Cortex of kidney (tissue), 1 donor: ENCODE data around the gene ITPRIPL1.
"Not testable (repeated sequence)": the region's sequence is repeated elsewhere in the genome, so short reads cannot be mapped to it uniquely, and the experiment has no call there.

ENCODE experiments used
- DNase-seq: peaks from one replicate; lab custom pipeline; 2025; lab: John Stamatoyannopoulos, UW

Gene ITPRIPL1, protein sequence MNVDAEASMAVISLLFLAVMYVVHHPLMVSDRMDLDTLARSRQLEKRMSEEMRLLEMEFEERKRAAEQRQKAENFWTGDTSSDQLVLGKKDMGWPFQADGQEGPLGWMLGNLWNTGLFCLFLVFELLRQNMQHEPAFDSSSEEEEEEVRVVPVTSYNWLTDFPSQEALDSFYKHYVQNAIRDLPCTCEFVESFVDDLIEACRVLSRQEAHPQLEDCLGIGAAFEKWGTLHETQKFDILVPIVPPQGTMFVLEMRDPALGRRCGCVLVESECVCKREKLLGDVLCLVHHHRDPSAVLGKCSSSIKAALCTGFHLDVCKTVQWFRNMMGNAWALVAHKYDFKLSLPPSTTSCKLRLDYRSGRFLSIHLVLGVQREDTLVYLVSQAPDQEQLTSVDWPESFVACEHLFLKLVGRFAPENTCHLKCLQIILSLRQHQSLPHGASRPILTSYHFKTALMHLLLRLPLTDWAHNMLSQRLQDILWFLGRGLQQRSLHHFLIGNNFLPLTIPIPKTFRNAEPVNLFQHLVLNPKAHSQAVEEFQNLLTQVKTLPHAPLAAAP

DNA sequence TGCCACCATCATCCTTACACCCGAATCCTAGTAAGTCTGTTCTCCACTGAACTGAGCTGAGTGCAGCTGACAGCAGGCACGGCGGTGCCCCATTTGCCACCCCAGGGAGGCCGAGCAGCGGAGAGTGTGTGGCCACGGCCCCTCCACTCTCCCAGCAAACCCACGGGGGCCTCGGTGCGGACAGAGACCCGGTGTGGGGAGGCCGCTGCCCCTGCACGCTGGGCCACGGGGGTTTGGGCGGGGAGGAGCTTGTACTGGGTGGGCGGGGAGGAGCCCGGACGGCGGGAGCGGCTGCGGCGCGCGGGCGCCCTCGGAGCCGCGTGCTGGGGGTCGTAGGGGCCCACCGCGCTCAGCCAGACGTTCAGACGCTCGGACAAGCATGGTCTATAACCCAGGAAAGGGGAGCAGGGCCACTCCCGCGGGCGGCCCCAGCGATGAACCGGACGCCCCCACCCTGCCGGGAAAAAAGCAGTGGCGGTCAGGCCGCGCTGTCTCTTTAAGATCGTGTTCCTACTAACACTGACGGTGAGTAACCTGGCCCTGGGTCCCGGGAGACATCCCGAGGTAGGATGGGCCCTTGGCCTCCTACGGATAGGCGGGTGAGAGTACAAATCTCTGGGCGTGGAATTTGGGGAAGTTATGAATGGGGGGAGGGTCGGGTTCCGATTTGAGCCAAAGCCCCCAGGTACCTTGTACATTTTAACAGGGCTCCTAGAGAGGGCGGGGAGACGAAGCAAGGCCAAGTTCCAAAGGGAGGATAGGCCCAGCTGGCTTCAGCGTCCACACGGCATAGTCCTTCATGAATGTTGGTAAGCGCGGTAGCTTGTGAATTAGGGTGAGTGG lies at the start of gene ITPRIPL1:
Gene ITPRIPL1, plus strand, starts transcription at position 277 of the 843 bp plus-strand sequence. Its CDS starts 523 bp downstream, at position 800.
- no peak for DNase-seq

DNA sequence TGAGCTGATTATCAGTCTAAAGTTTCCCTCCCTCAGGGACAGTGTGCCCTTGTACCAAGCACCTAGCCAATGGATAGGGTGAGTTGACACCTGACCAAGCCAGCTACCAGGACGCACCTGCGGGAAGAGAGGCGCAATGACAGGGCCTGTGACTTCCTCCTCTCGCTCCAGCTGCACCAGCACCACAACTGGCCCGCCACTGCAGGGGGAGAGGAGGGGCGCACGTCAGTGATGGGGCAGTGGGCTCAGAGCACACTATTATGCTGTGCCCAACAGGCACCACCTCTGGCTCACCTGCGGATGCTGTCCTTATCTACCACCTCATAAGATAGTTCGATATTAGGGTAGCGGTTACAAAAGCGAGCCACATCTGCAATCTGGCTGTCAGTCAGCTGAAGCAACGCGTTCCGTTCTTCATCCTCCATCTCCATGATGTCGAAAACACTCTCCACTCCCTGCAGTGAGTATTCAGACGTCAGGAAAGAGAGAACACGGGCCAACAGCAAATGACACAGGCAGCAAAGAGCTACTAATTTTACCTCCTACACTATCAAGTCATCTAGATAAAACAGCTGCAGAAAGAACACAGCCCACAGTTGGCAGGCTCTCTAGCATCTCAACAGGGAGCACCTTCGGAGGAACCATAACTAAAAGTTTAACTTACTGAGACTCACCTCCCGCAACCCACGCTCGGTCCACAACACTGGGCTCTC lies 48.2 kb upstream of the ITPRIPL1 start:
- DNase-seq: no peak

DNA sequence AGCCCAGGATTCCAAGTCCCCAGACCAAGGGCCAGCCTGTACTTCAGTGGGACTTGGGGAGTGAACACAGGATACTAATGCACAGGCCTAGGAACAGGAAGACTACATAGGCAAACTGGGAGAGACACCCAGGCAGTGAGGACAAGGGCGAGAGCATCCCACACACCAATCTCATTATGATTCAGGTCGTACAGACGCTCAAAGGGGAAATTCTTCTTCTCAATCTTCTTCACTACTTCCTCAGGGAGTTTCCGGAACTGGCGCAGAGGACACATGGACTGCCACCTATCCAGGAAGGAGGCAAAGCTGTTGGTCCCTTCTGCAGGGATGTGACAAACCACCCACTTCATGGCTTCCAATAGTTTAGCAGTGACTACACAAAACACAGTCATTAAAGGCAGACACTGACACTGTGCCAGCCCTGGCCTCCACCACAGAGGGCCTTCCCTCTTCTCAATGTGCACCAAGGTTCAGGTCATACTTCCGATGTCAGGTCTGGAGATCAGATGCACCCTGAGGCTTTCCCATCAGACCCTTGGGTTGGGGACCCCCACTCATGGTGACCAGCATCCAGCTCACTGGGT lies 37.8 kb upstream of the ITPRIPL1 start:
- DNase-seq: no peak

DNA sequence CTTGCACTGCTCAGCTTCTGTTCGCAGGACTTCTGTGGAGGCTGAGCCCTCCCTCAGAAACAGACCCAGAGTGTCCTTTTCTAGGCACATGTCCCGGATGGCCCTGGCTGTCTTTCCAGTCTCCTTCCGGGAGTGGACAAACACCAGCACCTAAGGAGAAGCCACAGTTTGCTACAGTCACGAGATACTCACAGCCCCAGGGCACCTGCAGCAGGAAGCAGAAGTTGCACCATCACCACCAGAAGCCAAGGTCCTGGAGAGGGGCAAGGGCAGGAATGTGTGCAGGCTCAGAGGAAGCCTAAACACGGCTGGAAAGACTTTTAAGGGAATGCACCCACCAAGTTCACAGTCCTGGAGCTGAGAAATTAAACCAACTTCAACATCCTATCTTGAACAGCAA lies 33.4 kb upstream of the ITPRIPL1 start:
- no peak for DNase-seq

DNA sequence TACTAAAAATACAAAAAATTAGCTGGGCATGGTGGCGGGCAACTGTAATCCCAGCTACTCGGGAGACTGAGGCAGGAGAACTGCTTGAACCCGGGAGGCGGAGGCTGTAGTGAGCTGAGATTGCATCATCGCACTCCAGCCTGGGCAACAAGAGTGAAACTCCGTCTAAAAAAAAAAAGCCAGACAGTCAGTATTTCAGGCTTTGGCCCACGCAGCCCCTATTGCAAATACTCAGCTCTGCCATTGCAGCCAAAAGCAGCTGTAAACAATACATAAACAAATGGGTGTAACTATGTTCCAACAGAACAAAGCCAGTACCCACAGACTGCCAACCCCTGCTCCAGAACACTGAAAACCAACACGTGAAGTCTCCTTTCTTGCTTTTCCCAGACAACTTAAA lies 30.8 kb upstream of the ITPRIPL1 start:
- not testable (repeated sequence) for DNase-seq

DNA sequence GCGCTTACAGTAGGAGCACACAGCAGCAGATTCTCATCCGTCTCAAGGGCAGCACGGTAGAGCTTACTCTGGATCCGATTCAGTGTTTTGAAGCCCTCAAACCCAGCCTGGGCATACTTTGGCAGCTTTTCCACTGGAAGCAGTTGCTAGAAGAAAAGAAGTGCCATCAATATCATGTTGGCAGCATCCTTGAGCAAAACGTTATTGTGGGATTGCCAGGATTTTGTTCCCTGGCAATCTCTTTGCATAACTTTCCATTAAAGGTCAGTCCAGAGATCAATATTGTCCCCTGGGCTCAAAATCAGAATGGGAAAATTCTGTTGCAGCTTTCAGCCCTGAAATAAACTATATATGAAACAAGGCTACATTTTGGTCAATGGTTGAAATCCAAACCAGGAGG lies 28.2 kb upstream of the ITPRIPL1 start:
- DNase-seq: no peak

DNA sequence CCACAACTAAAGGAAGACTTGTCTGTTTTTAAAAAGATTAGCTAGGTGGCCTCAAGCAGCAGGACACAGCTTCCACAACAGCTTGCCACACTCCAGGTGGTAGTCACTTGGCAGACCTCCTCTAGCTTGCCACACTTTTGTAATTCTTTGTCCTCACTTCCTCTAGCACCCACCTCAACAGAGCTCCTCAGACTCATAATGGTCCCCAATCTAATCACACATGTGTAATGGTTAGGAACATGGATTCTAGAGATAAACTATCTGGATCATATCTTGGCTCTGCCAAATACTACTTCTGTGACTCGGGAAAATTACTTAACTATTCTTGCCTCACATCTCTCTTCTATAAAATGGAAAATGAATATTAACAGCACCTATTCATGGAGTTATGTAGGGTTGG lies 23.3 kb upstream of the ITPRIPL1 start:
- no peak for DNase-seq

DNA sequence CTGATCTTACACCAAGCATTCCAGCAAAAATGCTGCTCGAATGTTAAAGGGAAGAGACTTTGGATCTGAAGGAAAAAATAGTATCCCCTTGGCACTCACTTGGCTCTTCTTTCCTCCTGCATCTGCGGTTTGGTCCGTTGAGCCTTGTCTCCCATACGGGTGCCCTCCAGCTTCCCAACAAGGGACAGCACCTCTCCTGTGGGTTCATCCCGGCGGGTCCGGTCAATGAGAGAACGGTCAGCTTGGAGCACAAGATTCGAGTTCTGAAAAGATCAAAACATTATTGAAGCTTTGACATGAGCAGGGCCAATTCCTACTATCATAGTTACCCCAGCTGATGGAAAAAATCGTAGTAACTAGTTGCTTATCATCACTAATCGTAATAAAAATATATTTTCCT lies 20.5 kb upstream of the ITPRIPL1 start:
- DNase-seq: no peak

DNA sequence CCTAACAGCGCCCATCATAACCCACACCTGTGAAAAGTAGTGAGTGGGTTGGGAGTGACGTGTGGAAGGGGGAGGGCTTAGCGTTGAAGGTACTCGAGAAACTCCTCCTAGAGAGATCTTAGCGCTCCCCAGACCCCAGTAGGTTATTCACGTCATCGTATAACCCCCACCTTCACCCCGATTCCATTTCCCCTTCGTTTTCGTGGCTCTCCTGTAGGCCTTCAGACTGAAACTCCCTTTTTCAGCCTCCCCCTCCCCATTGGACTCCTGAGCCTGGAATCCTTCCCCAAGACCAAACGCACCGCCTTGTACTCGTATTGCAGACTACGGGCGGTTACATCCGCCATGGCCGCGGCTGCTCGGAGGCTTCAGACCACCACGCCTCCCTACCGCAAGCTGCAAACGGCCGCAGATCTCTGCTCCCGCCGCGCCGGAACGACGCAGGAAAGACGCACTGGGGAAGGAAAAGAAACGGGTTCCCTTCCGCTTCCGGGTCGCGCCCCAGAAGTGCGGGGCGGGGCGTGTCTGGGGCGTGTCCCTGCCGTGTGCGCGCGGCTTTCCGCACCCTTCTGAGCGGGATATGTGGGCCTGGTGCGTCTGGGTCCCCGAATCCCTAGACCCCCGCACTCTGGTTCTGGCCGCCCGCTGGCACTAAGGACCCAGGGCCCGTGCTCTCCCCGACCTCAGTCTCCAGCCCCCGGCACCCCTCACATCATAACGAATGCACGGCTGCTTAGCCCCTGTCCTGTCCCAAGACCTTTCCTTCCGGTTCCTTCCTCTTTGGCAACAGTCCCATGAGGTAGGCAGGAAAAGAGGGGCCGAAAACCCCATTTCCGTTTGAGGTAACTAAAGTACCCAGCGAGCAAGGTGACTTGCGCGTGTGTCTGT lies 19.8 kb upstream of the ITPRIPL1 start, which contains the start of gene SNRNP200:
Gene SNRNP200, minus strand, starts transcription at position 456 of the 888 bp plus-strand sequence. Its CDS starts 109 bp downstream, at position 347.
- DNase-seq: no peak

DNA sequence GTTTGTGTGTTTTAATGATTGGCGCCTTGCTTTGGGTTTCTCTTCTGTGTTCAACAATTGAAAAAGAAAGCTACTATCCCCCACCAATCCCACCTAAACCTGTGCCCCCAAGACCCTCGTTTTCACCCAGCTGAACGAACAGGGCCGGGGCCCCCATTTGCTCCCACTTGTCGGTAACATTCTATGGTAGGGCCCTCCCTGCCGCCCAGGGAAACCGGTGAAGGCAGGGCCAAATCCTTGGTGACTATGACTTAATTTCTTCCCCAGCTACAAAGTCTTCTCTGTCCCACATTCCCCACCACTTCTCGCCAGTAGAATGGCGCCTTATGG lies 19.2 kb upstream of the ITPRIPL1 start:
- DNase-seq: no peak

DNA sequence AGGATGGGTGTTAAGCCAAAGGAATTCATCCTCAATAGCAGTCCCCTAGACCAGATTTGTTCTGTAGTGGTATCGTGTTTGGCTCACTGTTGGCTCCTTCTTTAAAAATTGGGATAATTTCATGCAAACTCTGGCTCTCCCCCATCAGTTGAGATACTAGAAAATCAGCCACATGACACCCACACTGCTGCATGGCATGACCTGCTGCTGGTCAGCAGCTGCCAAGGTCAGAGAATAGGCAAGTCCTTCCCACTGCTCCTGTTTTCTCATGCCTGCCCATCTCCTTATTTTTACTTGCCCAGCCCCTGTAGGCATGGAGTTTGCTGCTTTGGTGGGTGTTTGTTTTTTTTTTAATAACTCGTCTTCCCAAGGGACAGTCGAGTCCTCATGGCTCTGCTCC lies 18.7 kb upstream of the ITPRIPL1 start:
- DNase-seq: no peak

DNA sequence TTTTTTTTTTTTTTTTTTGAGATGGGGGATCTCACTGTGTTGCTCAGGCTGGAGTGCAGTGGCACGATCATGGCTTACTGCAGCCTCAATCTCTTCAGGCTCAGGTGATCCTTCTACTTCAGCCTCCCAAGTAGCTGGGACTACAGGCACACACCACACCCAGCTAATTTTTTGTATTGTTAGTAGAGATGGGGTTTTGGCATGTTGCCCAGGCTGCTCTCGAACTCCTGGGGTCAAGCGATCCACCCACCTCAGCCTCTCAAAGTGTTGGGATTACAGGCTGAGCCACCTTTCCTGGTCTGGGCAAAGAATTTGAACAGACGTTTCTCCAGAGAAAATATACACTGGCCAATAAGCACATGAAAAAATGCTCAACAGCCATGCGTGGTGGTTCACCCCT lies 16.9 kb upstream of the ITPRIPL1 start:
- no peak for DNase-seq

DNA sequence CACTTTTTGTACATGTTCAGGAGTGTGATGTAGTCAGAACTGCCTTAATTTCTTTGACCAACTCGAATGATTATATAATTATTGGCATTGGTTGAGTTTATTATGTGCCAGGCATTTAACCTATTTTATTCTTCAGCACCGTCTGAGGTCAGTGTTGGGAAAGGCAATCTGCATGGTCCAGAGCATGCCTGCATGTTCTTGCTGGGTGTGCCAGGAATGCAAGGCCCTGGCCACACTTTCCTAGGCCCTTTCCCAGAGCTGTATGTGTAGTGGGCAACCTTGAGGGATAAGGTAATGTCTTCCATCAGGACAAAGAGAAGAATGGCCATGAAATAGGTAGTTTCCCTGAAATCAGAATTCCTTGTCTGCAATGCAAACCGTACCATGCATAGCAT lies 10.1 kb upstream of the ITPRIPL1 start:
- DNase-seq: no peak

DNA sequence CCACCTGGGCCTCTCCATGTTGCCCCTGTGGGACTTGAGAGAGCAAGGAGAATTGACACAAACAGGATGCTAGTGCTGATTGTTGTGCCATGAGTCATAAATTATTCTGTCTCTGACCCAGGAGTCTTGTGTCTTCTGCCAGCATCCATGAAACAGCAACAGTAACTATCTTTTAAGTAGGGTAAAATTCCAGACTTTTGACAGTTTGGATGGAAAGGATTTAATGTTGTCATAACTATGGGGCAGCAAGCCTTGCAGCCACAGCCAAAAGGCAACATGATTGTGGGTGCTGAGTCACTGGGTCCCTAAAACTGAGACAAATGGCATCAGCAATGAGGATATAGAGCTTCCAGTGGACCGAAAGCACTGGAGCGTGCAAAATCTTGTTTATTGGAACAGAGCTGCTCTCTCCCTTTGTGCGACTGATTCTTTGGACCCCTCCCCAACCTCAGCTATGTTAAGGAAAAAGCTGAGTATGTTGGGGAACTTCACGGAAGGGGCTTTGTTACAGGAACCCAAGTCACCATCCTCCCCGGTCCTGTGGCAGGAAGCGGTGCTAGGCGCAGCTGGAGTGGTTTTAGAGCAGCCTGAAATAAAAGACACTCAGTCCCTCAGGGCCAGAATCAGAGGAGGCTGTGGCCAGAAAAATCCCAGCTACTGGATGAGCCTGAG lies 9.6 kb upstream of the ITPRIPL1 start:
- no peak for DNase-seq

DNA sequence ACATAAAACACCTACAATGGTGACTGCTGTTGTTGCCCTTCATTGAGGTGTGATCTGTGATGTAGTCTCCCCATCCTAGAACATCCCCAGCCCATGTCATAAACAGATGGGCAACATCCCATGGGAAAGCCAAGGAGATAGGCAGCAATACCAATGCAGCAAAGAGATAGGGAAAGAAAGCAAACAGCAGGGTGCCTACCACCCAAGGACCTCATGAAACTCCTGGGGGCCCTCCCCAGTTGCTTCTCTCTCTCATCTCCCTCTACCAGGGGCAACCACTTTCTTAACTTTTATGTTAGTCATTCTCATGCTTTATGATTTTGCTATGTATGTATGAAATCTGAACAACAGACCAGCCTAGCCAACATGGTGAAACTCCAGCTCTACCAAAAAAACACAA lies 8.1 kb upstream of the ITPRIPL1 start:
- no peak for DNase-seq

DNA sequence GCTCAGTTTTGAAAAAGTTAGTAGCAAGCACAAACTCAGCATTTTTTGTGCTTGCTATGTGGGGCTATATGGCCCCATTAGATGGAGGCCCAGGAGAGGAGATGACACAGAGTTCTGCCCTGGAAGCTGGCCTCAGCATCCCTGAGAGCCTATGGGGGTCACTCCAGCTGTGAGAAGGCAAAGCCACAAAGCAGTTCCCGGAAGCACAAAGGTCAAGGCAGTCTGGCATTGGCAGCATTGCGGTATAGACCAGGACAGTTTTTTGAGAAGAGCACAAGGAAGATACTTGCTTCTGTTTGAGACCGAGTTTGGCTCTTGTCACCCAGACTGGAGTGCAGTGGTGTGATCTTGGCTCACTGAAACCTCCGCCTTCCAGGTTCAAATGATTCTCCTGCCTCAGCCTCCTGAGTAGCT lies 7.5 kb upstream of the ITPRIPL1 start:
- no peak for DNase-seq

DNA sequence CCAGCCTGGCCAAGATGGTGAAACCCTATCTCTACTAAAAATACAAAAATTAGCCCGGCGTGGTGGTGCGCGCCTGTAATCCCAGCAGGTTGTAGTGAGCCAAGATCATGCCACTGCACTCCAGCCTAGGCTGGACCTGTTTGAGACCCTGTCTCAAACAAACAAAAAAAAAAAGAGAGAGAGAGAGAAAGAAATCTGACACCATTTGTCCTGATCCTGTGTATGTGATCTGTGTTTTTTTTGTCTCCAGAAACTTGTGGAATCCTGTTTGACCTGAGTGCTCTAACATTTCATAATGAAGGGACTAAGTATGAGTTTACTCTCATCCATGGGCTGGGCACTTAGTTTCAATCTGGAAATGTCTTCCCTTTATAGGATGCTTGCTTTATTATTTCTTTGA lies 6.4 kb upstream of the ITPRIPL1 start:
- no peak for DNase-seq

DNA sequence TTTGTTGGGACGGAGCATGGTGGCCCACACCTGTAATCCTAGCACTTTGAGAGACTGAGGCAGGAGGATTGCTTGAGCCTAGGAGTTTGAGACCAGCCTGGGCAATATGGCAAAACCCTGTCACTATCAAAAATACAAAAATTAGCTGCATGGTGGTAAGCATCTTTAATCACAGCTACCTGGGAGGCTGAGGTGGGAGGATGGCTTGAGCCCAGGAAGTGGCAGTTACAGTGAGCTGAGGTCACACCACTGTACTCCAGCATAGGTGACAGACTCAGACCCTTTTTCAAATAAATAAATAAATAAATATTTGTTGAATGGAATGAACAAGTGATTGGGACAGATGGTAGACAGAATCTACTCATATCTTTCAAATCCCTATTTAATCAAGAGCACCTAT lies 5.7 kb upstream of the ITPRIPL1 start:
- no peak for DNase-seq

DNA sequence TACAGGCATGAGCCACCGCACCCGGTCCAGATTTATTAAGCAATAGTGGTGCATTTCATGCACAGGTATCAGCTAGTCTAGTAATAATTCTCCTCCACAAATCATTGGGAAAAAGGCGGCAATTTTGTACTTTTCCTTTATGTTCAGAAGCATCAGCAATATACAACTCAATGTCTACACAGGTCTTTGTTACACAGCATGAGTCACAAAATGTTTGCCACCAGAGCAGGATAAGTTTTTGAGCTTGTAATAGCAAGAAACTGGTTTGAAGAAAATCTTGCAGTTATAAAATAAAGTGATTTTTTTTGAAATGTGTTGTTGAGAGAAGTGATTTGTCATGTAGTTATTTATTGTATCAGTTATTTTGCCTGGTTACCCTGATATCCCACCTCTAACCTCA lies 4.8 kb upstream of the ITPRIPL1 start:
- no peak for DNase-seq
